Measurements from ENCODE around the gene KRT27.
A peak's percentile ranks its signal among the peaks of the same experiment; 100 is the strongest.

KRT27 gene

GRCh38 chr17:40782450-40782849 is at the start of gene KRT27:
TSS of gene KRT27 (minus strand) at chr17:40782550. CDS start at chr17:40782493, 57 bp downstream.
- Histone ChIP-seq H3K4me1 (ENCODE audit: control insufficient read depth, insufficient read depth, low read length) (no peaks in the 10 kb centered on the region), H3K9ac (ENCODE audit: low read depth, low read length) (no peak within 1 kb of the TSS), H3K4me3 (ENCODE audit: low read depth, low read length) (no peak within 1 kb of the TSS), H3K9me3 (ENCODE audit: control insufficient read depth, insufficient read depth, low read length) (no peaks in the 10 kb centered on the region), H3K27me3 (ENCODE audit: control insufficient read depth, insufficient read depth, low read length) (peaks cover 24% of the 10 kb centered on the region), H3K36me3 (ENCODE audit: control insufficient read depth, insufficient read depth, low read length) (no peaks in the 10 kb centered on the region)

- H3K4me3 ChIP-seq (ENCODE audit: low read depth, low read length) = no peak overlapping the region
- H3K9ac ChIP-seq (ENCODE audit: low read depth, low read length) = no peak overlapping the region
- H3K27me3 ChIP-seq (ENCODE audit: control insufficient read depth, insufficient read depth, low read length) = peaks cover 45% of the 10 kb centered on the region
- H3K36me3 ChIP-seq (ENCODE audit: control insufficient read depth, insufficient read depth, low read length) = no peaks in the 10 kb centered on the region
- no peaks in the 10 kb centered on the region for H3K4me1 ChIP-seq (ENCODE audit: control insufficient read depth, insufficient read depth, low read length)
- no peaks in the 10 kb centered on the region for H3K9me3 ChIP-seq (ENCODE audit: control insufficient read depth, insufficient read depth, low read length)
Observed at GRCh38 chr17:40830085-40830776, 47.9 kb upstream of the KRT27 start.

GRCh38 chr17:40828454-40829044 is 46.2 kb upstream of the KRT27 start:
- no peaks in the 10 kb centered on the region for H3K9me3 ChIP-seq (ENCODE audit: control insufficient read depth, insufficient read depth, low read length)
- no peak overlapping the region for H3K4me3 ChIP-seq (ENCODE audit: low read depth, low read length)
- no peaks in the 10 kb centered on the region for H3K36me3 ChIP-seq (ENCODE audit: control insufficient read depth, insufficient read depth, low read length)
- peaks cover 30% of the 10 kb centered on the region for H3K27me3 ChIP-seq (ENCODE audit: control insufficient read depth, insufficient read depth, low read length)
- no peaks in the 10 kb centered on the region for H3K4me1 ChIP-seq (ENCODE audit: control insufficient read depth, insufficient read depth, low read length)
- H3K9ac ChIP-seq (ENCODE audit: low read depth, low read length) = no peak overlapping the region

- Histone ChIP-seq H3K9me3 (ENCODE audit: control insufficient read depth, insufficient read depth, low read length) (no peaks in the 10 kb centered on the region), H3K4me1 (ENCODE audit: control insufficient read depth, insufficient read depth, low read length) (no peaks in the 10 kb centered on the region), H3K4me3 (ENCODE audit: low read depth, low read length) (no peak overlapping the region), H3K36me3 (ENCODE audit: control insufficient read depth, insufficient read depth, low read length) (no peaks in the 10 kb centered on the region), H3K9ac (ENCODE audit: low read depth, low read length) (no peak overlapping the region), H3K27me3 (ENCODE audit: control insufficient read depth, insufficient read depth, low read length) (peaks cover 24% of the 10 kb centered on the region)
Observed at GRCh38 chr17:40827746-40828453, 45.5 kb upstream of the KRT27 start.

GRCh38 chr17:40825599-40825998 is 43.2 kb upstream of the KRT27 start:
- no peak overlapping the region for H3K9ac ChIP-seq (ENCODE audit: low read depth, low read length)
- no peaks in the 10 kb centered on the region for H3K9me3 ChIP-seq (ENCODE audit: control insufficient read depth, insufficient read depth, low read length)
- no peak overlapping the region for H3K4me3 ChIP-seq (ENCODE audit: low read depth, low read length)
- H3K27me3 ChIP-seq (ENCODE audit: control insufficient read depth, insufficient read depth, low read length) = peaks cover 7% of the 10 kb centered on the region
- no peaks in the 10 kb centered on the region for H3K4me1 ChIP-seq (ENCODE audit: control insufficient read depth, insufficient read depth, low read length)
- H3K36me3 ChIP-seq (ENCODE audit: control insufficient read depth, insufficient read depth, low read length) = no peaks in the 10 kb centered on the region

GRCh38 chr17:40824015-40824832 is 41.9 kb upstream of the KRT27 start:
- H3K9ac ChIP-seq (ENCODE audit: low read depth, low read length) = no peak overlapping the region
- no peaks in the 10 kb centered on the region for H3K9me3 ChIP-seq (ENCODE audit: control insufficient read depth, insufficient read depth, low read length)
- no peaks in the 10 kb centered on the region for H3K4me1 ChIP-seq (ENCODE audit: control insufficient read depth, insufficient read depth, low read length)
- no peaks in the 10 kb centered on the region for H3K36me3 ChIP-seq (ENCODE audit: control insufficient read depth, insufficient read depth, low read length)
- H3K4me3 ChIP-seq (ENCODE audit: low read depth, low read length) = no peak overlapping the region
- H3K27me3 ChIP-seq (ENCODE audit: control insufficient read depth, insufficient read depth, low read length) = peaks cover 3% of the 10 kb centered on the region

- H3K36me3 ChIP-seq (ENCODE audit: control insufficient read depth, insufficient read depth, low read length) = no peaks in the 10 kb centered on the region
- no peaks in the 10 kb centered on the region for H3K9me3 ChIP-seq (ENCODE audit: control insufficient read depth, insufficient read depth, low read length)
- H3K4me3 ChIP-seq (ENCODE audit: low read depth, low read length) = no peak within 1 kb of the TSS
- no peaks in the 10 kb centered on the region for H3K4me1 ChIP-seq (ENCODE audit: control insufficient read depth, insufficient read depth, low read length)
- peaks cover 3% of the 10 kb centered on the region for H3K27me3 ChIP-seq (ENCODE audit: control insufficient read depth, insufficient read depth, low read length)
- H3K9ac ChIP-seq (ENCODE audit: low read depth, low read length) = no peak within 1 kb of the TSS
Observed at GRCh38 chr17:40822132-40822812, 39.9 kb upstream of the KRT27 start, which contains the start of gene KRT10. TSS of gene KRT10 (minus strand) at chr17:40822614. CDS start at chr17:40822585, 29 bp downstream.

GRCh38 chr17:40821536-40821935 is 39.2 kb upstream of the KRT27 start:
- Histone ChIP-seq H3K4me3 (ENCODE audit: low read depth, low read length) (no peak overlapping the region), H3K4me1 (ENCODE audit: control insufficient read depth, insufficient read depth, low read length) (no peaks in the 10 kb centered on the region), H3K9ac (ENCODE audit: low read depth, low read length) (no peak overlapping the region), H3K27me3 (ENCODE audit: control insufficient read depth, insufficient read depth, low read length) (peaks cover 2% of the 10 kb centered on the region), H3K9me3 (ENCODE audit: control insufficient read depth, insufficient read depth, low read length) (no peaks in the 10 kb centered on the region), H3K36me3 (ENCODE audit: control insufficient read depth, insufficient read depth, low read length) (no peaks in the 10 kb centered on the region)

- Histone ChIP-seq H3K9ac (ENCODE audit: low read depth, low read length) (no peak overlapping the region), H3K4me1 (ENCODE audit: control insufficient read depth, insufficient read depth, low read length) (no peaks in the 10 kb centered on the region), H3K27me3 (ENCODE audit: control insufficient read depth, insufficient read depth, low read length) (no peaks in the 10 kb centered on the region), H3K36me3 (ENCODE audit: control insufficient read depth, insufficient read depth, low read length) (no peaks in the 10 kb centered on the region), H3K4me3 (ENCODE audit: low read depth, low read length) (no peak overlapping the region), H3K9me3 (ENCODE audit: control insufficient read depth, insufficient read depth, low read length) (no peaks in the 10 kb centered on the region)
Observed at GRCh38 chr17:40820228-40820838, 38.0 kb upstream of the KRT27 start.

GRCh38 chr17:40819528-40820125 is 37.3 kb upstream of the KRT27 start:
- Histone ChIP-seq H3K27me3 (ENCODE audit: control insufficient read depth, insufficient read depth, low read length) (no peaks in the 10 kb centered on the region), H3K9ac (ENCODE audit: low read depth, low read length) (peak overlapping the region; percentile 89), H3K4me1 (ENCODE audit: control insufficient read depth, insufficient read depth, low read length) (no peaks in the 10 kb centered on the region), H3K36me3 (ENCODE audit: control insufficient read depth, insufficient read depth, low read length) (no peaks in the 10 kb centered on the region), H3K4me3 (ENCODE audit: low read depth, low read length) (peak overlapping the region; percentile 84), H3K9me3 (ENCODE audit: control insufficient read depth, insufficient read depth, low read length) (no peaks in the 10 kb centered on the region)

Measured in iPS-15b (cell line).